Panc1 (cell line): ENCODE measurements around the gene PILRA. TPM values are rescaled to one million over a fixed set of nuclear protein-coding genes. Genes with fewer than 3 reads are reported as not detected.

Experiments used
- ATAC-seq: fragments of 200-7000 bp; cut with Tn5 transposase; 2 replicates; pipeline ENCODE4 v1.9.1; 2020; ENCODE audit warnings: mild to moderate bottlenecking, moderate library complexity
- BruUV-seq: library from RNA; stranded (reverse); fragments of 400-500 nt; replicated peaks from 2 replicates; lab custom pipeline; 2021; lab: Mats Ljungman, UMichigan
- CTCF ChIA-PET: fragments of 300-600 bp; sonication (Branson Sonifier 250); formaldehyde crosslinking; loops from one replicate; lab custom pipeline; 2022; ENCODE audit warnings: antibody characterized with exemption; lab: Charles Lee
- POLR2A ChIA-PET: fragments of 300-600 bp; sonication (Branson Sonifier 250); formaldehyde crosslinking; loops from one replicate; lab custom pipeline; 2022; ENCODE audit warnings: antibody characterized with exemption; lab: Charles Lee
- DNase-seq: peaks from one replicate; pipeline ENCODE4 v3.0.0-alpha.2; 2010; ENCODE audit warnings: low read depth, low spot score
- H3K27ac ChIP-seq: 2 replicates; pipeline ENCODE4 v1.5.1; 2011; ENCODE audit warnings: mild to moderate bottlenecking, low read length, inconsistent platforms
- H3K27me3 ChIP-seq: fragments of 200-500 bp; sonication (Bioruptor generic); 2 replicates; pipeline ENCODE4 v1.6.0; 2014; ENCODE audit warnings: low read length, inconsistent platforms; ENCODE audit not compliant: control insufficient read depth, insufficient read depth
- H3K36me3 ChIP-seq: fragments of 200-500 bp; sonication (Bioruptor generic); 2 replicates; pipeline ENCODE4 v1.5.1; 2014; ENCODE audit warnings: inconsistent platforms, mild to moderate bottlenecking, low read length, moderate library complexity; ENCODE audit not compliant: control insufficient read depth, insufficient read depth
- H3K4me1 ChIP-seq: 2 replicates; pipeline ENCODE4 v1.5.1; 2011; ENCODE audit warnings: inconsistent platforms, mild to moderate bottlenecking, low read length, moderate library complexity; ENCODE audit not compliant: control insufficient read depth, insufficient read depth
- H3K4me3 ChIP-seq, 2 experiments: 2 replicates each; pipeline ENCODE4 v1.5.1; 2011 to 2012; ENCODE audit warnings: low read depth in 2 of 2, low read length in 2 of 2, mild to moderate bottlenecking in 2 of 2, inconsistent platforms in 1 of 2, moderate library complexity in 1 of 2
- H3K9me3 ChIP-seq: fragments of 200-500 bp; sonication (Bioruptor generic); 2 replicates; pipeline ENCODE4 v1.5.1; 2014; ENCODE audit warnings: low read depth, mild to moderate bottlenecking, inconsistent platforms, low read length, moderate library complexity; ENCODE audit not compliant: control insufficient read depth, insufficient read depth
- POLR2AphosphoS5 ChIP-seq: IDR thresholded peaks from 2 replicates; pipeline ENCODE4 v1.6.1; 2012; ENCODE audit warnings: mild to moderate bottlenecking, low read depth, low read length, moderate library complexity
- SIN3A ChIP-seq: IDR thresholded peaks from 2 replicates; pipeline ENCODE4 v1.6.1; 2012; ENCODE audit warnings: low read depth, mild to moderate bottlenecking, low read length, moderate library complexity, borderline replicate concordance; ENCODE audit not compliant: insufficient read depth
- TCF7L2 ChIP-seq: IDR thresholded peaks from 2 replicates; pipeline ENCODE4 v1.6.1; 2011; ENCODE audit warnings: mild to moderate bottlenecking, low read depth, low read length, inconsistent platforms
- in situ Hi-C: cut with HindIII; loops from 2 replicates; pipeline ENCODE4 v1.10.0; 2016; ENCODE audit warnings: low sequenced_read_pairs, low pct_unique_long_range_greater_than_20kb
- intact Hi-C: fragments of 100-400 bp; cut with micrococcal nuclease; formaldehyde crosslinking; loops from one replicate; pipeline ENCODE4 v1.10.0; 2022; ENCODE audit not compliant: unreplicated experiment
- total RNA-seq: library from RNA; stranded (reverse); gene quantifications from one replicate; pipeline ENCODE4 v1.2.1, GENCODE V29; 2021; ENCODE audit not compliant: unreplicated experiment
- TF ChIP-seq, protein P1 (sequence below), 2 experiments: IDR thresholded peaks; 2 replicates each; pipeline ENCODE4 v1.6.1; 2011 to 2012; ENCODE audit warnings: low read depth in 2 of 2, control low read depth in 1 of 2, low read length in 1 of 2, mild to moderate bottlenecking in 1 of 2, moderate library complexity in 1 of 2; ENCODE audit not compliant: insufficient read depth in 1 of 2
- TF ChIP-seq, protein P2 (sequence below): fragments of 450-650 bp; IDR thresholded peaks from 2 replicates; pipeline ENCODE4 v1.5.1; 2017; ENCODE audit warnings: mild to moderate bottlenecking

PILRA gene
- total RNA-seq, 1 experiment from 2014 or later: 4.8 TPM

GRCh38 chr7:100449190-100449795, 76.0 kb downstream of the PILRA start:
- H3K36me3 ChIP-seq: no peaks in the 10 kb centered on the region
- DNase-seq (no peak), ATAC-seq (no peak)
- BruUV-seq: no TSS peak
- H3K27ac ChIP-seq: no peak overlapping the region
- H3K4me1 ChIP-seq: no peaks in the 10 kb centered on the region
- POLR2A ChIA-PET: no interaction called here
- no peaks in the 10 kb centered on the region for H3K9me3 ChIP-seq
- intact Hi-C loops (no loop called here), in situ Hi-C loops (no loop called here)
- CTCF ChIA-PET: interaction anchor here (0.7 kb wide), 1 partner anchor 41 kb away, joined by 3 read pairs; no protein-coding TSS in a partner anchor
- no peak overlapping the region for H3K4me3 ChIP-seq
- TF ChIP-seq, protein P1, sequence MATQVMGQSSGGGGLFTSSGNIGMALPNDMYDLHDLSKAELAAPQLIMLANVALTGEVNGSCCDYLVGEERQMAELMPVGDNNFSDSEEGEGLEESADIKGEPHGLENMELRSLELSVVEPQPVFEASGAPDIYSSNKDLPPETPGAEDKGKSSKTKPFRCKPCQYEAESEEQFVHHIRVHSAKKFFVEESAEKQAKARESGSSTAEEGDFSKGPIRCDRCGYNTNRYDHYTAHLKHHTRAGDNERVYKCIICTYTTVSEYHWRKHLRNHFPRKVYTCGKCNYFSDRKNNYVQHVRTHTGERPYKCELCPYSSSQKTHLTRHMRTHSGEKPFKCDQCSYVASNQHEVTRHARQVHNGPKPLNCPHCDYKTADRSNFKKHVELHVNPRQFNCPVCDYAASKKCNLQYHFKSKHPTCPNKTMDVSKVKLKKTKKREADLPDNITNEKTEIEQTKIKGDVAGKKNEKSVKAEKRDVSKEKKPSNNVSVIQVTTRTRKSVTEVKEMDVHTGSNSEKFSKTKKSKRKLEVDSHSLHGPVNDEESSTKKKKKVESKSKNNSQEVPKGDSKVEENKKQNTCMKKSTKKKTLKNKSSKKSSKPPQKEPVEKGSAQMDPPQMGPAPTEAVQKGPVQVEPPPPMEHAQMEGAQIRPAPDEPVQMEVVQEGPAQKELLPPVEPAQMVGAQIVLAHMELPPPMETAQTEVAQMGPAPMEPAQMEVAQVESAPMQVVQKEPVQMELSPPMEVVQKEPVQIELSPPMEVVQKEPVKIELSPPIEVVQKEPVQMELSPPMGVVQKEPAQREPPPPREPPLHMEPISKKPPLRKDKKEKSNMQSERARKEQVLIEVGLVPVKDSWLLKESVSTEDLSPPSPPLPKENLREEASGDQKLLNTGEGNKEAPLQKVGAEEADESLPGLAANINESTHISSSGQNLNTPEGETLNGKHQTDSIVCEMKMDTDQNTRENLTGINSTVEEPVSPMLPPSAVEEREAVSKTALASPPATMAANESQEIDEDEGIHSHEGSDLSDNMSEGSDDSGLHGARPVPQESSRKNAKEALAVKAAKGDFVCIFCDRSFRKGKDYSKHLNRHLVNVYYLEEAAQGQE (IDR thresholded peaks at IDR 0.05; ENCODE audit: insufficient read depth in 1 of 2, low read depth in 2 of 2, low read length in 1 of 2): no peak
- TF ChIP-seq, protein P2, sequence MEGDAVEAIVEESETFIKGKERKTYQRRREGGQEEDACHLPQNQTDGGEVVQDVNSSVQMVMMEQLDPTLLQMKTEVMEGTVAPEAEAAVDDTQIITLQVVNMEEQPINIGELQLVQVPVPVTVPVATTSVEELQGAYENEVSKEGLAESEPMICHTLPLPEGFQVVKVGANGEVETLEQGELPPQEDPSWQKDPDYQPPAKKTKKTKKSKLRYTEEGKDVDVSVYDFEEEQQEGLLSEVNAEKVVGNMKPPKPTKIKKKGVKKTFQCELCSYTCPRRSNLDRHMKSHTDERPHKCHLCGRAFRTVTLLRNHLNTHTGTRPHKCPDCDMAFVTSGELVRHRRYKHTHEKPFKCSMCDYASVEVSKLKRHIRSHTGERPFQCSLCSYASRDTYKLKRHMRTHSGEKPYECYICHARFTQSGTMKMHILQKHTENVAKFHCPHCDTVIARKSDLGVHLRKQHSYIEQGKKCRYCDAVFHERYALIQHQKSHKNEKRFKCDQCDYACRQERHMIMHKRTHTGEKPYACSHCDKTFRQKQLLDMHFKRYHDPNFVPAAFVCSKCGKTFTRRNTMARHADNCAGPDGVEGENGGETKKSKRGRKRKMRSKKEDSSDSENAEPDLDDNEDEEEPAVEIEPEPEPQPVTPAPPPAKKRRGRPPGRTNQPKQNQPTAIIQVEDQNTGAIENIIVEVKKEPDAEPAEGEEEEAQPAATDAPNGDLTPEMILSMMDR: no peak
- no peak for TF ChIP-seq POLR2AphosphoS5
- no peak for TF ChIP-seq SIN3A
- no peak for TF ChIP-seq TCF7L2
- no peaks in the 10 kb centered on the region for H3K27me3 ChIP-seq

Other genes starting within 250 kb of the PILRA start
- 5.2 TPM for gene MBLAC1, start 246.5 kb upstream of the PILRA start, total RNA-seq
- gene LAMTOR4, start 224.6 kb upstream of the PILRA start, total RNA-seq: 224 TPM
- 33.2 TPM for gene TRAPPC14, start 214.8 kb upstream of the PILRA start, total RNA-seq
- 0.98 TPM for gene GAL3ST4, start 204.9 kb upstream of the PILRA start, total RNA-seq
- 7.9 TPM for gene GPC2, start 196.1 kb upstream of the PILRA start, total RNA-seq
- gene STAG3, start 195.6 kb upstream of the PILRA start, total RNA-seq: 1.7 TPM
- not detected for gene PVRIG, start 153.5 kb upstream of the PILRA start, total RNA-seq
- gene SPDYE3, start 65.8 kb upstream of the PILRA start, total RNA-seq: not detected
- 73.2 TPM for gene PILRB, start 15.4 kb upstream of the PILRA start, total RNA-seq
- 6.5 TPM for gene ZCWPW1, start 55.2 kb downstream of the PILRA start, total RNA-seq
- gene MEPCE, start 56.3 kb downstream of the PILRA start, total RNA-seq: 72.1 TPM
- 74.4 TPM for gene PPP1R35, start 63.0 kb downstream of the PILRA start, total RNA-seq
- gene SPACDR, start 90.8 kb downstream of the PILRA start, total RNA-seq: 1.5 TPM
- 82.6 TPM for gene TSC22D4, start 105.7 kb downstream of the PILRA start, total RNA-seq
- 4.0 TPM for gene NYAP1, start 110.4 kb downstream of the PILRA start, total RNA-seq
- gene AGFG2, start 165.7 kb downstream of the PILRA start, total RNA-seq: 42.5 TPM
- 3.0 TPM for gene SAP25, start 200.4 kb downstream of the PILRA start, total RNA-seq
- 66.4 TPM for gene LRCH4, start 212.6 kb downstream of the PILRA start, total RNA-seq
- 0.59 TPM for gene FBXO24, start 212.8 kb downstream of the PILRA start, total RNA-seq
- gene PCOLCE, start 228.9 kb downstream of the PILRA start, total RNA-seq: 13.8 TPM
- gene MOSPD3, start 239.1 kb downstream of the PILRA start, total RNA-seq: 25.0 TPM